Testis (tissue), 2 donors: ENCODE measurements around the gene LYPD8.

Experiments
- POLR2A ChIP-seq: fragments of 450-650 bp; IDR thresholded peaks from one replicate; pipeline ENCODE4 v1.6.1; 2017; ENCODE audit warnings: antibody characterized with exemption, mild to moderate bottlenecking, moderate library complexity
- TF ChIP-seq, protein P1 (sequence below), 3 experiments: fragments of 450-650 bp in 2 of 3; fragments of 200-600 bp in 1 of 3; sonication (generic) in 1 of 3; IDR thresholded peaks; one replicate each; pipeline ENCODE4 v1.5.1; 2016 to 2019; ENCODE audit warnings: antibody characterized with exemption in 3 of 3, mild to moderate bottlenecking in 2 of 3, moderate library complexity in 1 of 3

DNA sequence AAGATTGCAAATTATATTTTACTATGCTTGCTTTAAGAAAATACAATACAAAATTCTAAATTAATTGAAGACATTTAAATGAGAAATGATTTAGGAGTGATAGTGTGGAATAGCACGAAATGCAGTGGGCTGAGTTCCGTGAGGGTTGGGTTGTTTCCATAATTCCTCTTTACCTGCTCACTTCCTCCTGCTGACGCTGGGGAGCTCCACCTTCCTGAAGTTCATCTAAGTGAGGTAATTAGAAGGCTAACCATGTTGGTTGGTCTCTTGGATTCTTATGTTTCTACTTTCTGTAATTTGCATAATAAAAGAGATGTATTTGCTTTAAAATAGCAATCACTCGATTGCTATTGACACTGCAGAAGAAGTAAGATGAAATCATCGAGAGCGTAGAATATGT lies 57.7 kb downstream of the LYPD8 start:
- TF ChIP-seq, protein P1, sequence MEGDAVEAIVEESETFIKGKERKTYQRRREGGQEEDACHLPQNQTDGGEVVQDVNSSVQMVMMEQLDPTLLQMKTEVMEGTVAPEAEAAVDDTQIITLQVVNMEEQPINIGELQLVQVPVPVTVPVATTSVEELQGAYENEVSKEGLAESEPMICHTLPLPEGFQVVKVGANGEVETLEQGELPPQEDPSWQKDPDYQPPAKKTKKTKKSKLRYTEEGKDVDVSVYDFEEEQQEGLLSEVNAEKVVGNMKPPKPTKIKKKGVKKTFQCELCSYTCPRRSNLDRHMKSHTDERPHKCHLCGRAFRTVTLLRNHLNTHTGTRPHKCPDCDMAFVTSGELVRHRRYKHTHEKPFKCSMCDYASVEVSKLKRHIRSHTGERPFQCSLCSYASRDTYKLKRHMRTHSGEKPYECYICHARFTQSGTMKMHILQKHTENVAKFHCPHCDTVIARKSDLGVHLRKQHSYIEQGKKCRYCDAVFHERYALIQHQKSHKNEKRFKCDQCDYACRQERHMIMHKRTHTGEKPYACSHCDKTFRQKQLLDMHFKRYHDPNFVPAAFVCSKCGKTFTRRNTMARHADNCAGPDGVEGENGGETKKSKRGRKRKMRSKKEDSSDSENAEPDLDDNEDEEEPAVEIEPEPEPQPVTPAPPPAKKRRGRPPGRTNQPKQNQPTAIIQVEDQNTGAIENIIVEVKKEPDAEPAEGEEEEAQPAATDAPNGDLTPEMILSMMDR (IDR thresholded peaks at IDR 0.05), result no peak
- TF ChIP-seq POLR2A, result no peak
